DND-41 (cell line): ENCODE measurements around the gene TAF6L.
"Not testable (repeated sequence)": the region's sequence is repeated elsewhere in the genome, so short reads cannot be mapped to it uniquely, and the experiment has no call there.

ENCODE experiments used
- ATAC-seq: fragments of 200-7000 bp; cut with Tn5 transposase; 3 replicates; pipeline ENCODE4 v1.9.1; 2021; ENCODE audit warnings: low read depth; ENCODE audit not compliant: insufficient read depth
- DNase-seq: peaks from one replicate; pipeline ENCODE4 v3.0.0-alpha.2; 2020
- H2AFZ ChIP-seq: 2 replicates; pipeline ENCODE4 v1.6.0; 2012; ENCODE audit warnings: low read depth, low read length
- H3K27ac ChIP-seq: 2 replicates; pipeline ENCODE4 v1.5.1; 2012; ENCODE audit warnings: low read length, inconsistent platforms
- H3K27me3 ChIP-seq: fragments of 200-600 bp; sonication (generic); 2 replicates; pipeline ENCODE4 v1.6.0; 2012; ENCODE audit warnings: low read length, mild to moderate bottlenecking, inconsistent platforms; ENCODE audit not compliant: insufficient read depth, poor library complexity
- H3K36me3 ChIP-seq: 2 replicates; pipeline ENCODE4 v1.5.1; 2012; ENCODE audit warnings: low read length, inconsistent platforms; ENCODE audit not compliant: insufficient read depth
- H3K4me1 ChIP-seq: 2 replicates; pipeline ENCODE4 v1.5.1; 2012; ENCODE audit warnings: mild to moderate bottlenecking, low read length; ENCODE audit not compliant: insufficient read depth
- H3K4me2 ChIP-seq: 2 replicates; pipeline ENCODE4 v1.6.0; 2012; ENCODE audit warnings: mild to moderate bottlenecking, moderate library complexity, low read length, inconsistent platforms; ENCODE audit not compliant: insufficient read depth
- H3K4me3 ChIP-seq, 2 experiments: fragments of 200-600 bp in 1 of 2; shearing (Covaris generic) in 1 of 2; 2 replicates each; pipeline ENCODE4 v1.5.1; 2012 to 2016; ENCODE audit warnings: inconsistent platforms in 2 of 2, low read length in 2 of 2, mild to moderate bottlenecking in 2 of 2, low read depth in 1 of 2, moderate library complexity in 1 of 2
- H3K79me2 ChIP-seq: 2 replicates; pipeline ENCODE4 v1.6.0; 2012; ENCODE audit warnings: low read length, inconsistent platforms; ENCODE audit not compliant: insufficient read depth
- H3K9ac ChIP-seq: 2 replicates; pipeline ENCODE4 v1.6.0; 2012; ENCODE audit warnings: low read depth, mild to moderate bottlenecking, inconsistent platforms, low read length, moderate library complexity
- H3K9me3 ChIP-seq: 2 replicates; pipeline ENCODE4 v1.5.1; 2012; ENCODE audit warnings: low read length, moderate library complexity, mild to moderate bottlenecking, inconsistent platforms; ENCODE audit not compliant: insufficient read depth, severe bottlenecking
- H4K20me1 ChIP-seq: 2 replicates; pipeline ENCODE4 v1.6.0; 2012; ENCODE audit warnings: low read length; ENCODE audit not compliant: insufficient read depth
- EZH2 ChIP-seq: IDR thresholded peaks from 3 replicates; pipeline ENCODE4 v1.6.1; 2012; ENCODE audit warnings: borderline replicate concordance, low read depth, mild to moderate bottlenecking, moderate library complexity, low read length, inconsistent platforms; ENCODE audit not compliant: severe bottlenecking
- TF ChIP-seq, protein P1 (sequence below): IDR thresholded peaks from 2 replicates; pipeline ENCODE4 v1.5.1; 2012; ENCODE audit warnings: borderline replicate concordance, low read length, moderate library complexity, mild to moderate bottlenecking; ENCODE audit not compliant: poor library complexity, severe bottlenecking; ENCODE audit errors: extremely low read depth

Gene TAF6L

DNA sequence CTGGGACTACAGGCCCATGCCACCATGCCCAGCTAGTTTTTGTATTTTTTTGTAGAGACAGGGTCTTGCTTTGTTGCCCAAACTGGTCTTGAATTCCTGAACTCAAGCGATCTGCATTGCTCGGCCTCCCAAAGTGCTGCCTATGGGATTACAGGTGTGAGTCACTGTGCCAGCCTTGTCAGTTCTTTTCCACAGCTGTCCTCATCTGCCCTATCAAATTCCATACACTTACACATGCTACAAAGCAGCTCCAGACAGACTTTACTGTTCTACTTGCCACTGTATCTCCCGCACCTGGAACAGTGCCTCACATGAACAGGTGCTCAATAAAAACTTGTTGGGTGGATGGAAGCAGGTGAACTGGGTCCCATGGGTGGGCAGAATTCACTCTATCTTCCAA lies 52.5 kb downstream of the TAF6L start:
- Histone ChIP-seq H3K4me1 (no peaks in the 10 kb centered on the region), H3K79me2 (peaks cover 17% of the 10 kb centered on the region), H3K9ac (no peak overlapping the region), H4K20me1 (0 out of 2 replicates have a peak, but pooled peaks cover 3% of the 10 kb centered on the region), H3K27ac (no peak overlapping the region), H3K4me2 (no peak overlapping the region), H2AFZ (no peak overlapping the region), H3K4me3 (no peak overlapping the region), H3K27me3 (no peaks in the 10 kb centered on the region), H3K9me3 (no peaks in the 10 kb centered on the region), H3K36me3 (peaks cover 75% of the 10 kb centered on the region)
- DNase-seq (no peak), ATAC-seq (no peak)
- TF ChIP-seq, protein P1, sequence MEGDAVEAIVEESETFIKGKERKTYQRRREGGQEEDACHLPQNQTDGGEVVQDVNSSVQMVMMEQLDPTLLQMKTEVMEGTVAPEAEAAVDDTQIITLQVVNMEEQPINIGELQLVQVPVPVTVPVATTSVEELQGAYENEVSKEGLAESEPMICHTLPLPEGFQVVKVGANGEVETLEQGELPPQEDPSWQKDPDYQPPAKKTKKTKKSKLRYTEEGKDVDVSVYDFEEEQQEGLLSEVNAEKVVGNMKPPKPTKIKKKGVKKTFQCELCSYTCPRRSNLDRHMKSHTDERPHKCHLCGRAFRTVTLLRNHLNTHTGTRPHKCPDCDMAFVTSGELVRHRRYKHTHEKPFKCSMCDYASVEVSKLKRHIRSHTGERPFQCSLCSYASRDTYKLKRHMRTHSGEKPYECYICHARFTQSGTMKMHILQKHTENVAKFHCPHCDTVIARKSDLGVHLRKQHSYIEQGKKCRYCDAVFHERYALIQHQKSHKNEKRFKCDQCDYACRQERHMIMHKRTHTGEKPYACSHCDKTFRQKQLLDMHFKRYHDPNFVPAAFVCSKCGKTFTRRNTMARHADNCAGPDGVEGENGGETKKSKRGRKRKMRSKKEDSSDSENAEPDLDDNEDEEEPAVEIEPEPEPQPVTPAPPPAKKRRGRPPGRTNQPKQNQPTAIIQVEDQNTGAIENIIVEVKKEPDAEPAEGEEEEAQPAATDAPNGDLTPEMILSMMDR = no peak
- no peak for TF ChIP-seq EZH2

DNA sequence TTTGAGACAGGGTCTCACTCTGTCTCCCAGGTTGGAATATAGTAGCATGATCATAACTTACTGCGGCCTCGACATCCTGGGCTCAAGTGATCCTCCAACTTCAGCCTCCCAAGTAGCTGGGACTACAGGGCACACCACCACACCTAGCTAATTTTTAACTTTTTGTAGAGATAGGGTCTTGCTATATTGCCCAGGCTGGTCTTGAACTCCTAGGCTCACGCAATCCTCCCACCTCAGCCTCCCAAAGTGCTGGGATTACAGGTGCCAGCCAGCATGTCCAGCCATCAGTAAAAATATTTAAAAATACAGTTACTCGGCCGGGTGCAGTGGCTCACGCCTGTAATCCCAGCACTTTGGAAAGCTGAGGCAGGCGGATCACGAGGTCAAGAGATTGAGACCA lies 56.9 kb downstream of the TAF6L start:
- not testable (repeated sequence) for H3K4me3 ChIP-seq, ATAC-seq, H2AFZ ChIP-seq, H3K4me2 ChIP-seq, H3K27me3 ChIP-seq, H3K27ac ChIP-seq, H3K9me3 ChIP-seq, DNase-seq, H3K9ac ChIP-seq
- Histone ChIP-seq H4K20me1 (peaks cover 15% of the 10 kb centered on the region; the same call in 1 of the 2 replicates), H3K4me1 (peaks cover 23% of the 10 kb centered on the region), H3K79me2 (peaks cover 51% of the 10 kb centered on the region), H3K36me3 (peaks cover 65% of the 10 kb centered on the region)

DNA sequence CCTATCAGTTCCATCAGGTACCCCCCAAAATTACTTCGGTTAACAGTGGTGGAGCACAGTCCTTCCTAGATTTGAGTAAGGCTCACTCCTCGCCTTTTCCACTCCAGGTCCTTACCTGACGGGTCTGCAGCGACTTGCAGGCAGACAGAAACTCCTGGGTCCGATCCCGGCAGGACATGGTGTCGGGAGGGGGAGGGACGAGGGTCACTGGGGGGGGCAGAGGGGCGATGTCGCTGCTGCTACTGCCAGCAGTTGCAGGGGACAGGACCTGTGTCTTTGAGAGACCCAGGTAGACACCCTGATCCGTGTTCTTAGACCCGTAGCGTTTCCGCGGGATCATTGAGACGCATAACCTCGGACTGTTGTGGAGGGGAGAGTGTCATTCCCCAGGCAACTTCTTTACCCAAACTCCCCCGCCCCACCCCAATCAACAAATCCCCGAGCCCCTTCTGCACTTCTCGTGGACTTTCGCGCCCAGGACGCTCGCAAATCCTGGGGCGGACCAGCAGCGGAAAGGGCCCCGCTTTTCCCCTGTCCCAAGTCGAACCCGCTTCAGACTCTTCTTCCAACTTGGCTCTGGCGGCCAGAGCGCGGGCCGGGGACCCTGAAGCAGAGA lies 59.8 kb downstream of the TAF6L start:
- peak overlapping the region; percentile 97 to 99 for H3K4me3 ChIP-seq
- peak overlapping the region; percentile 92 for H3K9ac ChIP-seq
- DNase-seq (no peak), ATAC-seq (0 out of 3 replicates have a peak, but pooled peaks have one; percentile 0)
- peak overlapping the region; percentile 79 for H3K27ac ChIP-seq
- peaks cover 26% of the 10 kb centered on the region; the same call in 1 of the 2 replicates for H4K20me1 ChIP-seq
- H3K79me2 ChIP-seq = peaks cover 66% of the 10 kb centered on the region
- no peaks in the 10 kb centered on the region for H3K27me3 ChIP-seq
- H3K36me3 ChIP-seq = peaks cover 64% of the 10 kb centered on the region
- peak overlapping the region; percentile 89 for H2AFZ ChIP-seq
- no peaks in the 10 kb centered on the region for H3K9me3 ChIP-seq
- H3K4me1 ChIP-seq = peaks cover 49% of the 10 kb centered on the region
- peak overlapping the region; percentile 96 for H3K4me2 ChIP-seq
- TF ChIP-seq EZH2 = no peak
- TF ChIP-seq, protein P1 = no peak

DNA sequence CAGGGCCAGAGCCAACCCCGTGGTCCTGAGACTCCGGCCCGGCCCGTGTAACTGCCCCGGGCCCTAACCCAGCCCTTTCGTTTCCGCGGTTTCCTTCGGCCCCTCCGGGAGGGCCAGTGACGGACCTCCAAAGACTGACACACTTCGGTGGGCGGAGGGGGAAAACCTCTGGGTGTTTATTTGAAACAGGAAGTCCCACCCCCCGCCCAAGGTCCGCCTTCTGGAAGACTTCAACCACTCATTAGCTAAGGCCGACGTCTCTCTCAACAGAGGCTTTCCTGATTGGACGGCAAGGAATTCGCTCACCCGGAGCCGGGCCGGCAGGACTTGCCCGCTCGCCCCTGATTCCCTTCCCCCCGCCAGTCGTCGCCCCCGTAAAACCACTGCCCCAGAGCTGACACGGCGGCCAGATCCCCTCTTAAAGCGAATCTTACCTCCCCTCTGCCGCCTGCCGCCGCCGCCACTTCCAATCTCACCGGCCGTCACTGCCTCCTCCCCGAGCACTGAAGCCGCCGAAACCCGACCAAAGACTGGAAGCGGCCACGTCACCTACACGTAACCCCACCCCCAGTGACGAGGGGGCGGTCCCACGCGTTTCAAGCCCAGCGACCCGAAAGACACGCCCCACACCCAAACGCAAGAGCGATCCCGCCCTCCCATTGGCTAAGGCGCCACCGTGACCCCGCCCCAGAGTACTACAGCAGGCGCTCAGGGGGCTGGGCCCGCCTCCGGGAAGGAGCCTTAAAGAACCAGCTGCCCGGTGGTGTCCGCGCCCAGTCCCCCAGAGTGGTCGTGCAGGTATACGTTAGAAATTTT lies 60.5 kb downstream of the TAF6L start, which contains the start of gene STX5:
TSS of gene STX5 (minus strand) at position 532 of the 816 bp plus-strand sequence. CDS start 808 bp downstream, outside the sequence.
- peak; percentile 89 for ATAC-seq
- peaks cover 69% of the 10 kb centered on the region for H3K36me3 ChIP-seq

More for the DNA sequence above, 60.5 kb downstream of the TAF6L start, which contains the start of gene STX5:
- Histone ChIP-seq H4K20me1 (peaks cover 26% of the 10 kb centered on the region; the same call in 1 of the 2 replicates), H3K4me3 (peak within 1 kb of the TSS; percentile 97 to 99), H3K4me2 (peak within 1 kb of the TSS; percentile 96), H3K4me1 (peaks cover 49% of the 10 kb centered on the region), H3K79me2 (peaks cover 72% of the 10 kb centered on the region), H3K27me3 (no peaks in the 10 kb centered on the region), H3K9me3 (no peaks in the 10 kb centered on the region), H3K27ac (peak within 1 kb of the TSS; percentile 79), H3K9ac (peak within 1 kb of the TSS; percentile 92), H2AFZ (peak within 1 kb of the TSS; percentile 94)
- peak; percentile 99 for DNase-seq
- TF ChIP-seq, protein P1 = no peak
- TF ChIP-seq EZH2 = no peak
